SKM-1 (cell line): ENCODE results near the gene PHF21A.

Experiments
- DNase-seq: peaks from one replicate; lab custom pipeline; 2025; ENCODE audit not compliant: unreplicated experiment; lab: John Stamatoyannopoulos, UW

The PHF21A gene

GRCh38 chr11:45886816-45887520, 234.3 kb downstream of the PHF21A start:
- no peak for DNase-seq

DNA sequence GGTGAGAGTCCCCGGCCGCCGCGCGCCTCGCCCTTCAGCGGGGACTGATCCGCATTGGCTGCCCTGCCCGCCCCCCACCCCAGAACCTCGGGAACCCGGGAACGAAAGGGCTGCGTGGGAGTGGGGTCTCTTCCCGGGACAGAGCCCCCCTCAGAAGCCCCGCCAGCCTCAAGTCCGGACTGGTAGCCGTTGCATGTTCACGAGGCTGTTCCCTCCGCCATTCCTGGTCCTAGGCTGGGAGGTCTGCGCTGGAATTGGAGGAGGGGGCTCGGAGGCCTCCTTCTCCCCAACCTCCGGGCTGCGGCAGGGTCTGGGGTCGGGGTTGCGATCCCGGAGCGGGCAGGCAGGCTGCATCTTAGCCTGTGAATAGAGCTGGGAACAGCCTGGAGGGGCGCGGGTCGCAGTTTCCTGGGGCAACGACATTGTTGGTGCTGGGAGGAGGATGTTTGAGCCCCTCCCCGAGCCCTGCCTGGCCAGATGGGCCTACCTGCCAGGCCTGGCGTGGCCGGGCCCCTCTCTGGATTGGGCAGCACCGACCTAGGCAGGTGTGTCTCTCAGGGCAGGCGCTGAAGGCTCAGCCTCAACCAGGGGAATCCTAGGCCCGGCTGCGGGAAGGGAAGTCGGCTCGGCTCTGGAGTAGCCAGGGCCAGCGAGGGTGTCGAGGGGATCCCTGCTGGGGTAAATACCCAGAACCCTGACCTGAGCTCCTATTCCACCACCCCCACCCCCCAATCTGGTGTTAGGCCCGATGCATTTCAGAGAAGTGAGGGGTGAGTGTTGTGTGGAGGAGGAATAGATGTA, 235.1 kb downstream of the PHF21A start:
- DNase-seq = no peak

DNA sequence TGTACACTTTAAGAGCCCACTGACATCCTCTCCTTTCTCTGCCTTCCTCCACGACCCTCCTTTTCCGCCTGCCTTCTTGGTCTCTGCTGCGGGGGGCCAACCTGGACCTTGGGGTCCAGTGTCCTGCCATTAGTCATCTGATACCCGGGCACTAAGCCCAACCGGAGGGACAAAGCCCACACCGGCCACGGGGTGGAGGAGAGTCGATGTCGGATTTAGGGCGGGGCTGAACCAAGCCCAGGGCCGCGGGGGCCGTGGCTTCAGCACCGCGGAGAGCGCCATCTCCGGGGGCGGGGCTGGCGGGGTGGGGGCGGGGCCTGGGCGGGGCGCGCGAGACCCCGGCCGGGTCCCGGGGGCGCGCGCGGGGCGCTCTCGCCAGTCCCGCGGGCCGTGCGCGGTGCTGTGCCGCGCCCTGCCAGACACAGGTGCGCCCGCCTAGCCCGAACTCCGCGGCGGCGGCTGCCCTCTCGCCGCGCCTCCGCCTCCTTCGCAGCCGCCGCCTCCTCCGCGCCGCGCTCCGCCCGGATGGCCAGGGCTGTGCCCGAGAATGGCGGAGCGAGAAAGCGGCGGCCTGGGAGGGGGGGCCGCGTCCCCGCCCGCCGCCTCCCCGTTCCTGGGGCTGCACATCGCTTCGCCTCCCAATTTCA, 235.9 kb downstream of the PHF21A start, which contains the start of gene MAPK8IP1:
TSS of gene MAPK8IP1 (plus strand) at position 378 of the 647 bp plus-strand sequence. CDS start at position 548, 170 bp downstream.
- no peak for DNase-seq

DNA sequence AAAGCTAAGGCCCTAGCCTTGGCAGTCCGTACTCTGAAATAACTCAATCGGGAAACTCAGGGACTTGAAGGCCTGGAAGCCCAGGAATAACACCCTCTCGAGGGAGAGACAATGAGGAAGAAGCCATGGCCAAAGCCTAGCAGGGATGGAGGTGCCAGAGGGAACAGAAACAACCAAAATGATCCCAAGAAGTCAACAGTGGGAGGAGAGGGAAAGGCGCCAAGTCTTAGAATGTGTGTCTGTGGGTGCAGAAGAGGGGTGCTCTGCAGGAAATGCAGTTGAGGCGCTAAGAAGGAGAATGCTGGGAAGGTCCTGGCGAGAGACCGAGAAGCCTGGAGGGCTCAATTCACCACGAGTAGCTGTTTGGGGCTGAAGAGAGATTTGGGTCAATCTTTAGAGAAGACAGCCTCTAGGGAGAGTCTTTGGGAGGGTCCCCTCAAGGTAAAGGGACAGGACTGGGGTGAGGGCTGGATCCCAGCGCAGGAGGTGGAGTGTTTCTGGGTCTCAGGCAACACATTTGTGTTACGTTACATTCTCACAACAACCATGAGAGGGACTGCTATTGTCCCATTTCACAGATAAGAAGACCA, 236.6 kb downstream of the PHF21A start:
- no peak for DNase-seq
